Measurements from ENCODE around the gene OPCML.

DNA sequence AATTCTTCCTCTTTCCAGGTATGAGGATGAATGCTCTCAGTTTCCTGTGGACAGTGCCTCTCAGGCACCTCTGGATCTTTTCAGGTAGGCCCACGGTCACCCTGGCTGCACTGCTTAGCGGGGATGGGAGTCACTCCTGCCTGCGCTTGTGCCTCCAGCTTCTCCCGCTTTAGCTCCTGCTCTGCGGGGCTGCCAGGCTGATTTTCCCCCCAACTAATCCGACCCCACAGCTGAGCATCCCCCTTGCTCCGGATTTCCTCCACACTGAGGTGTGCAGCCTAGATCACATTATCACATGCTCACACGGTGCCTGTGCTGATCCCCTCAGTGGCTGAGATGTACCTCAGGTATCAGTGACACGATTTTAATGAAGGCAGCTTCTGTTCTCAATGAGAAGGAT, 879.1 kb downstream of the OPCML start:
- TF ChIP-seq, protein P1, sequence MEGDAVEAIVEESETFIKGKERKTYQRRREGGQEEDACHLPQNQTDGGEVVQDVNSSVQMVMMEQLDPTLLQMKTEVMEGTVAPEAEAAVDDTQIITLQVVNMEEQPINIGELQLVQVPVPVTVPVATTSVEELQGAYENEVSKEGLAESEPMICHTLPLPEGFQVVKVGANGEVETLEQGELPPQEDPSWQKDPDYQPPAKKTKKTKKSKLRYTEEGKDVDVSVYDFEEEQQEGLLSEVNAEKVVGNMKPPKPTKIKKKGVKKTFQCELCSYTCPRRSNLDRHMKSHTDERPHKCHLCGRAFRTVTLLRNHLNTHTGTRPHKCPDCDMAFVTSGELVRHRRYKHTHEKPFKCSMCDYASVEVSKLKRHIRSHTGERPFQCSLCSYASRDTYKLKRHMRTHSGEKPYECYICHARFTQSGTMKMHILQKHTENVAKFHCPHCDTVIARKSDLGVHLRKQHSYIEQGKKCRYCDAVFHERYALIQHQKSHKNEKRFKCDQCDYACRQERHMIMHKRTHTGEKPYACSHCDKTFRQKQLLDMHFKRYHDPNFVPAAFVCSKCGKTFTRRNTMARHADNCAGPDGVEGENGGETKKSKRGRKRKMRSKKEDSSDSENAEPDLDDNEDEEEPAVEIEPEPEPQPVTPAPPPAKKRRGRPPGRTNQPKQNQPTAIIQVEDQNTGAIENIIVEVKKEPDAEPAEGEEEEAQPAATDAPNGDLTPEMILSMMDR (IDR thresholded peaks at IDR 0.05; ENCODE audit: insufficient read depth, low read length, poor library complexity, severe bottlenecking) = no peak
- no peak for TF ChIP-seq EZH2phosphoT487 (conservative IDR thresholded peaks at IDR 0.05; ENCODE audit: low read length)
